K562 (cell line): ENCODE data around the gene GRIK1. TPM values are rescaled to one million over a fixed set of nuclear protein-coding genes. Genes with fewer than 3 reads are reported as not detected.

Experiments
- ARID3A ChIP-seq: IDR thresholded peaks from 2 replicates; pipeline ENCODE4 v1.6.1; 2012; ENCODE audit warnings: low read depth, low read length, improper control_type of control experiment, borderline replicate concordance
- ETV6 ChIP-seq, 3 experiments: fragments of 150-350 bp in 1 of 3; sonication (generic) in 1 of 3; formaldehyde crosslinking in 1 of 3; IDR thresholded peaks; 2 replicates each; pipeline versions ENCODE4 v1.6.1 to v1.8.0; 2014 to 2022; ENCODE audit warnings: borderline replicate concordance in 2 of 3, low read depth in 2 of 3, antibody characterized with exemption in 1 of 3, low read length in 1 of 3, mild to moderate bottlenecking in 1 of 3, missing genetic modification reagents in 1 of 3
- EZH2 ChIP-seq: IDR thresholded peaks from 2 replicates; pipeline ENCODE4 v1.6.1; 2012; ENCODE audit warnings: low read depth, mild to moderate bottlenecking, inconsistent platforms, low read length, borderline replicate concordance
- FUS ChIP-seq: fragments of 200-400 bp; formaldehyde crosslinking; optimal IDR thresholded peaks from 2 replicates; pipeline ENCODE3; 2017; ENCODE audit warnings: low read depth, low read length
- GTF3C2 ChIP-seq: IDR thresholded peaks from 3 replicates; pipeline ENCODE4 v1.6.1; 2011; ENCODE audit warnings: borderline replicate concordance, mild to moderate bottlenecking, moderate library complexity; ENCODE audit not compliant: insufficient read length; ENCODE audit errors: extremely low read depth
- HNRNPK ChIP-seq: fragments of 200-400 bp; formaldehyde crosslinking; IDR thresholded peaks from one replicate; pipeline ENCODE4 v1.6.1; 2018; ENCODE audit warnings: mild to moderate bottlenecking, low read depth, low read length; ENCODE audit not compliant: poor library complexity, severe bottlenecking
- HSF4 ChIP-seq: fragments of 250-450 bp; sonication (Bioruptor Pico); IDR thresholded peaks from 2 replicates; pipeline ENCODE4 v2.1.2; 2022; ENCODE audit warnings: mild to moderate bottlenecking, moderate library complexity, borderline replicate concordance
- NCOA2 ChIP-seq, 2 experiments: fragments of 450-650 bp; IDR thresholded peaks; 2 replicates each; pipeline ENCODE4 v1.6.1; 2018; ENCODE audit warnings: mild to moderate bottlenecking in 2 of 2, moderate library complexity in 1 of 2; ENCODE audit not compliant: partially characterized antibody in 2 of 2
- NELFE ChIP-seq: IDR thresholded peaks from 2 replicates; pipeline ENCODE4 v1.6.1; 2011; ENCODE audit warnings: mild to moderate bottlenecking; ENCODE audit not compliant: insufficient read depth, insufficient read length
- NR1H2 ChIP-seq: sonication (generic); formaldehyde crosslinking; IDR thresholded peaks from 2 replicates; pipeline ENCODE4 v1.4.0; 2020; ENCODE audit warnings: mild to moderate bottlenecking, missing genetic modification reagents
- RB1 ChIP-seq: fragments of 450-650 bp; IDR thresholded peaks from 2 replicates; pipeline ENCODE4 v1.6.1; 2017; ENCODE audit warnings: low read depth, mild to moderate bottlenecking
- RBM22 ChIP-seq: fragments of 200-400 bp; formaldehyde crosslinking; IDR thresholded peaks from 2 replicates; pipeline ENCODE4 v1.6.1; 2018; ENCODE audit warnings: low read length, low read depth; ENCODE audit not compliant: poor library complexity, severe bottlenecking
- SREBF1 ChIP-seq: fragments of 150-350 bp; IDR thresholded peaks from 2 replicates; pipeline ENCODE4 v1.6.1; 2014; ENCODE audit warnings: antibody characterized with exemption, low read depth, low read length, borderline replicate concordance
- TCF15 ChIP-seq: fragments of 250-450 bp; sonication (Bioruptor Pico); IDR thresholded peaks from 2 replicates; pipeline ENCODE4 v1.8.0; 2022; ENCODE audit warnings: moderate library complexity, mild to moderate bottlenecking, inconsistent platforms
- TSC22D4 ChIP-seq: fragments of 450-650 bp; IDR thresholded peaks from 2 replicates; pipeline ENCODE4 v1.6.1; 2016; ENCODE audit warnings: missing genetic modification characterization, missing biosample characterization, control low read depth
- UBTF ChIP-seq, 2 experiments: IDR thresholded peaks; 2 replicates each; pipeline ENCODE4 v1.6.1; 2012; ENCODE audit warnings: improper control_type of control experiment in 2 of 2, low read depth in 2 of 2, low read length in 2 of 2, borderline replicate concordance in 1 of 2
- ZNF121 ChIP-seq: sonication (generic); formaldehyde crosslinking; conservative IDR thresholded peaks from 2 replicates; pipeline ENCODE4 v1.8.0; 2022; ENCODE audit warnings: missing genetic modification reagents
- ZNF140 ChIP-seq: fragments of 250-450 bp; sonication (Bioruptor Pico); IDR thresholded peaks from 2 replicates; pipeline ENCODE4 v1.8.0; 2021; ENCODE audit warnings: moderate library complexity, mild to moderate bottlenecking, inconsistent platforms
- ZNF324 ChIP-seq: fragments of 250-450 bp; sonication (Bioruptor Pico); IDR thresholded peaks from 2 replicates; pipeline ENCODE4 v1.4.0; 2020; ENCODE audit warnings: mild to moderate bottlenecking
- ZNF347 ChIP-seq: fragments of 450-650 bp; formaldehyde crosslinking; IDR thresholded peaks from 2 replicates; pipeline ENCODE4 v1.4.0; 2020; ENCODE audit warnings: low read depth, mild to moderate bottlenecking, moderate library complexity
- polyA plus RNA-seq, 8 experiments: library from polyadenylated mRNA; depleted of rRNA in 4 of 8; stranded (reverse) in 5 of 8; unstranded in 3 of 8; fragments of >200 nt; fragmentation: Nextera tagmentation in 2 of 8; fragmentation: Illumina TruSeq in 1 of 8; extraction: Ambion mirVana in 2 of 8; extraction: Trizol in 1 of 8; gene quantifications; 2 replicates each; pipeline versions ENCODE4 v1.2.1 to v1.2.3, GENCODE V29; 2011 to 2014; ENCODE audit warnings: inconsistent platforms in 1 of 8, missing spikeins in 1 of 8
- total RNA-seq, 7 experiments: library from RNA; depleted of rRNA in 6 of 7; stranded (reverse); fragments of >200 nt in 6 of 7; fragmentation: Illumina TruSeq in 2 of 7; extraction: Trizol in 2 of 7; gene quantifications; 2 replicates each; pipeline versions ENCODE4 v1.2.1 to v1.2.3, GENCODE V29; 2011 to 2021; ENCODE audit warnings: low replicate concordance in 1 of 7

GRIK1 gene
- total and polyA plus RNA-seq, 9 of the 15 experiments (the other 6 are each of a cell fraction or from before 2014, with no cell fraction given), result 0.17 to 2.8 (median 0.53) TPM

GRCh38 chr21:29648710-29649240, 291.0 kb downstream of the GRIK1 start (continued):
- TF ChIP-seq GTF3C2, result no peak
- TF ChIP-seq SREBF1, result no peak
- no peak for TF ChIP-seq UBTF (IDR thresholded peaks at IDR 0.05; ENCODE audit: borderline replicate concordance in 1 of 2, low read depth in 2 of 2, low read length in 2 of 2)
- no peak for TF ChIP-seq ETV6 (IDR thresholded peaks at IDR 0.05; ENCODE audit: borderline replicate concordance in 1 of 2, low read depth in 2 of 2, low read length in 1 of 2)
- no peak for TF ChIP-seq ETV6 (CRISPR knock-in tag; IDR thresholded peaks at IDR 0.05; ENCODE audit: borderline replicate concordance)
- TF ChIP-seq TCF15 (CRISPR knock-in tag), result 0 out of 2 replicates have a peak, but pooled peaks have one; percentile 16
- TF ChIP-seq ZNF140 (CRISPR knock-in tag), result no peak
- TF ChIP-seq ARID3A, result no peak
- TF ChIP-seq ZNF347 (CRISPR knock-in tag), result no peak
- TF ChIP-seq HNRNPK, result no peak
- no peak for TF ChIP-seq FUS
- no peak for TF ChIP-seq RBM22
- no peak for TF ChIP-seq RB1
- TF ChIP-seq ZNF121, result no peak
- no peak for TF ChIP-seq NELFE
- TF ChIP-seq TSC22D4 (tag), result no peak
- no peak for TF ChIP-seq NCOA2 (IDR thresholded peaks at IDR 0.05; ENCODE audit: partially characterized antibody in 2 of 2)
- TF ChIP-seq NR1H2 (CRISPR knock-in tag), result no peak
- TF ChIP-seq EZH2, result no peak
- TF ChIP-seq HSF4 (CRISPR knock-in tag), result 0 out of 2 replicates have a peak, but pooled peaks have one; percentile 5
- TF ChIP-seq ZNF324 (CRISPR knock-in tag), result no peak
